Ovary (tissue), 3 donors: ENCODE data around the gene RABGAP1L.

Source experiments
- CTCF ChIP-seq, 3 donors: fragments of 450-650 bp in 2 of 3; fragments of 200-600 bp in 1 of 3; IDR thresholded peaks; one replicate each; pipeline versions ENCODE4 v1.5.1 to v1.8.0; 2016 to 2022; ENCODE audit warnings: antibody characterized with exemption in 3 of 3, mild to moderate bottlenecking in 1 of 3
- POLR2A ChIP-seq: fragments of 450-650 bp; IDR thresholded peaks from one replicate; pipeline ENCODE4 v1.6.1; 2017; ENCODE audit warnings: antibody characterized with exemption, mild to moderate bottlenecking, moderate library complexity
- donor health status: DM: no; HTN: no; CAD: no.

DNA sequence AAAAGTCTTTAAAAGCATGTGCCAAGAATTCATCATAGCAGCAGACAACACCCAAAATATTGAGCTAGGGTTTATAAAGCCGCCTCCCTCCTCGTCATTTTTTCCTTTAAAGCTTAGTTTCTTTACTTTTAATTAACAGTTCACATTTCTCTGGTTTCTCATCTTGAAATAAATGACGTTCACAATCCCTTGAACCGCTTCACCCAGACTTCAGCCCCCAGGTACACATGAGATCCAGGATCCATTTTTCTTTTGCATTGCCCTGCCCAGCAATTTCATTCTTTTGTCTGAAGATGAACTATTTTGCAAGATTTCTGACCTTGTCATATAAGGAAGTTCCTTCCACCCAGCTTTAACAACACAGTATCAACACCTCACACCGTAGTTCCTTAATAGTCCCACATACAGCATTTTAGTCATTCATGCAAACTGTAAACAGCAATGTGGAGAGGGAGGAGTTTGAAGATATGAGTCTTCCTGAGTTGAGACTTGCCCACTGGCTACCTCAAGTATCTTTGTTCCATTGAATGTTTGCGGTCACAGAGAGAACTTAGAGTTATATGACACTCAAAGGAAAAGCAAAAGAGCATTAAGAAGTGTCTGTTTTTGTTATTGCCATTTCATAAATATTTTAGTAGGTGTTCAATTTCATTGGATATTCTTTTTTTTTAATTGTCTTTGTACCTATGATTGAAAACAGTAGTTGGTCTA, 805.1 kb downstream of the RABGAP1L start:
- no peak for TF ChIP-seq CTCF (IDR thresholded peaks at IDR 0.05)
- no peak for TF ChIP-seq POLR2A
